ENCODE measurements around the gene ABHD11.

ABHD11 gene

DNA sequence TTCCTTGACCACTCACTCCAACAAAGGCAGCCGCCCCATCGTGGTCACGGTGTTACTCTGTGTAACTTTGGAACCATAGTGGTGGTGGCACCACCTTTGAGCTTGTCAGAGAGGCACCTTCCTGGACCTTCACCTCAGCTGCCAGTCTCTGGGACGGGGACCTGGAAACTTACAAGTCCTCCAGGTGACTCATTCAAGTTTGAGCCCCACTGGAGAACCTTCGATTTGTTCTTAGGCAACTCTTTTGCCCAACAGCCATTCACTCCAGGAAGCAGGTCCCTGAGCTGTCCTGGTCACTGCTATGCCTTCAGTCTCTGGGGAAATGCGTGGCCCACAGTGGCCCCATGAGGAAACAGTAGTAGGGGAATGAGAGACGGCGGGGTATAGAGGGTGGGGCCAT is 36.4 kb downstream of the ABHD11 start:
- H3K4me3 ChIP-seq (ENCODE audit: low read depth in 1 of 2, low read length in 2 of 2), result no peak overlapping the region
- peaks cover 6 to 19% of the 10 kb centered on the region in 2 donors for H3K36me3 ChIP-seq (ENCODE audit: control insufficient read depth in 1 of 2, insufficient read depth in 2 of 2, low read length in 2 of 2)
- peaks cover 24 to 28% of the 10 kb centered on the region in 2 donors for H3K4me1 ChIP-seq (ENCODE audit: control insufficient read depth in 1 of 2, insufficient read depth in 2 of 2, low read length in 2 of 2)
- H3K9me3 ChIP-seq (ENCODE audit: control insufficient read depth in 1 of 2, low read length in 2 of 2), result no peaks in the 10 kb centered on the region
- H3K27ac ChIP-seq (ENCODE audit: low read depth, low read length), result peak overlapping the region; percentile 4
- no peak overlapping the region for H3K9ac ChIP-seq (ENCODE audit: low read depth in 1 of 2, low read length in 2 of 2)
- no peaks in the 10 kb centered on the region for H3K27me3 ChIP-seq (ENCODE audit: control insufficient read depth in 1 of 2, insufficient read depth in 2 of 2, low read length in 2 of 2)

- no peaks in the 10 kb centered on the region for H3K9me3 ChIP-seq (ENCODE audit: control insufficient read depth in 1 of 2, low read length in 2 of 2)
- no peak overlapping the region for H3K9ac ChIP-seq (ENCODE audit: low read depth in 1 of 2, low read length in 2 of 2)
- peaks cover 18 to 22% of the 10 kb centered on the region in 2 donors for H3K4me1 ChIP-seq (ENCODE audit: control insufficient read depth in 1 of 2, insufficient read depth in 2 of 2, low read length in 2 of 2)
- H3K27me3 ChIP-seq (ENCODE audit: control insufficient read depth in 1 of 2, insufficient read depth in 2 of 2, low read length in 2 of 2), result no peaks in the 10 kb centered on the region
- no peak overlapping the region for H3K27ac ChIP-seq (ENCODE audit: low read depth, low read length)
- H3K36me3 ChIP-seq (ENCODE audit: control insufficient read depth in 1 of 2, insufficient read depth in 2 of 2, low read length in 2 of 2), result peaks cover 7 to 26% of the 10 kb centered on the region in 2 donors
- no peak overlapping the region for H3K4me3 ChIP-seq (ENCODE audit: low read depth in 1 of 2, low read length in 2 of 2)
Measured at GRCh38 chr7:73701357-73701995, 37.1 kb downstream of the ABHD11 start.

DNA sequence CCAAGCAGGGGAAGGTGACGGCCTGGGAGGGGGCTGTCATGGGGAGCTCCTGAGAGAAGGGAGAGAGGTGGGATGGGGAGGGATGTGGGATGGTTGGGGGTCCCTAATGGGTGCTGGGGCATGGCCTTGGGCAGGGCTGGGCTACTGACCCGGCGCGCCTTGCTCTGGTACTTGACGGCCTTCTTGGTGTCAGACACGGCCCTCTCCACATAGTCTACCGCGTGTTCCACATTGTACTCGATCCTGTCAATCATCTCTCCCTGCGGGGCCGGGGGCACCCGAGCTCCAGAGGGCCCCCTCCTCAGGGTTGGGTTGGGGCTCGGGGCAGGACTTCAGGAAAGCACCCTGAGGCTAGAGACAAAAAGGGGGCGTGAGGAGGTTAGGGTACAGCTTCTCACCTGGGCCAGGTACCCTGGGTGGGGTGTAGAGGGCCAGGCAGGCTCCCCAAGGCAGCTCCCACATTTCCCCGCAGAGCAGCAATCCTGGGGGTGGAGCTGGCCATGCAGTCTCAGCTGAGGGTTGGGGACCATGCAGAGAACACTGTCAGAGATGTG is 37.9 kb downstream of the ABHD11 start:
- Histone ChIP-seq H3K27ac (ENCODE audit: low read depth, low read length) (no peak overlapping the region), H3K9me3 (ENCODE audit: control insufficient read depth in 1 of 2, low read length in 2 of 2) (no peaks in the 10 kb centered on the region), H3K4me3 (ENCODE audit: low read depth in 1 of 2, low read length in 2 of 2) (no peak overlapping the region)

DNA sequence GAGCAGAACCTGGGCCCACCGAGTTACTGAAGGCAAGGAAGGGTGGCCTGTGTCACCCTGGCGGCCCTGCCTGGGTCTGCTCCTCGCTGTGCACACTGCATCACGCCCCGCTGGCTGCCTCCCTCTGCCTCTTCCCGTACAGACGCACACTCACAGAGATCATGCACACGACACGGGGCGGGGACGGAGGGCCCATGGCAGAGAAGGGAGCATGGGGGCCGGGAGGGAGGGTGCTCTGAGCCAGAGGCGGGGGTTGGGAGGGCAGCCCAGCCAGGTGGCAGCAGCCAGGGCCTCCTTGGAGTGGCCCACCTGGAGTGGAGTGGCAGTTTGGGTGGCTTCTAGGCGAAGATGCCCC is 38.6 kb downstream of the ABHD11 start:
- Histone ChIP-seq H3K4me1 (ENCODE audit: control insufficient read depth in 1 of 2, insufficient read depth in 2 of 2, low read length in 2 of 2) (peaks cover 18 to 22% of the 10 kb centered on the region in 2 donors), H3K9ac (ENCODE audit: low read depth in 1 of 2, low read length in 2 of 2) (no peak overlapping the region), H3K27me3 (ENCODE audit: control insufficient read depth in 1 of 2, insufficient read depth in 2 of 2, low read length in 2 of 2) (no peaks in the 10 kb centered on the region), H3K36me3 (ENCODE audit: control insufficient read depth in 1 of 2, insufficient read depth in 2 of 2, low read length in 2 of 2) (peaks cover 17 to 39% of the 10 kb centered on the region in 2 donors), H3K4me3 (ENCODE audit: low read depth in 1 of 2, low read length in 2 of 2) (no peak overlapping the region), H3K9me3 (ENCODE audit: control insufficient read depth in 1 of 2, low read length in 2 of 2) (no peaks in the 10 kb centered on the region), H3K27ac (ENCODE audit: low read depth, low read length) (no peak overlapping the region)

More for the DNA sequence above, 37.9 kb downstream of the ABHD11 start:
- H3K9ac ChIP-seq (ENCODE audit: low read depth in 1 of 2, low read length in 2 of 2), result no peak overlapping the region
- H3K36me3 ChIP-seq (ENCODE audit: control insufficient read depth in 1 of 2, insufficient read depth in 2 of 2, low read length in 2 of 2), result peaks cover 15 to 34% of the 10 kb centered on the region in 2 donors
- no peaks in the 10 kb centered on the region for H3K27me3 ChIP-seq (ENCODE audit: control insufficient read depth in 1 of 2, insufficient read depth in 2 of 2, low read length in 2 of 2)
- H3K4me1 ChIP-seq (ENCODE audit: control insufficient read depth in 1 of 2, insufficient read depth in 2 of 2, low read length in 2 of 2), result peaks cover 18 to 22% of the 10 kb centered on the region in 2 donors

DNA sequence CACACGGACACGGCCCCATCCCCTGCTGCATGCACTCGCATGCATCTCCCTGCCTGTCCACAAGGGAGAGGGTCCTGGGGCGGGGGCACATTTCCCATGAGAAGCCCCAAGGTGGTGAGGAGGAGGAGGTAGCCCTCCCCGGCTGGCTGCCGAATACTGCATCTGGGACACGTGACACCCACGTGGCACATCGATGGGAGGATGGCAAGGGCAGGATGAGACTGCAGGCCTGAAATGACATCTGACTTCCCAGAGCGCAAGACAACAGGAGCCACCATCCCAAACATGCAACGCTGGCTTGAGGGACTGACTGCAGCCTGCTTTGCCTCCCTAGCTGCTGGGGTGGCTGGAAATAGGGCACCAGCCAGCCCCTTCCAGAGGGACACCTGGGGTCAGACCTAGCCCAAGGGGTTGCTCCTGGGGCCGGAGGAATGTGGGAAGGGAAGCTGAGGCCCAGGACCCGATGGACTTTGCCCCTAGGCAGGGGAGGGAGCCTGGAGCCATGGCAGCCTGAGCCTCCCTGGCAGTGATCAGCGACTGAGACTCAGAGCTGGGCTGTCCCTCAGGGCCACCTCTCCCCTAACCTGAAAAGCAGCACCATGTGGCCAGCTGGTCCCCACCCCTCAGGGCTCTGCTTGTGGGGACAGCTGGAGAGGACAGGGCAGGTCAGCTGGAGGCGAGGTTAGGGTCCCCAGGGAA is 39.1 kb downstream of the ABHD11 start:
- Histone ChIP-seq H3K9ac (ENCODE audit: low read depth in 1 of 2, low read length in 2 of 2) (no peak overlapping the region), H3K36me3 (ENCODE audit: control insufficient read depth in 1 of 2, insufficient read depth in 2 of 2, low read length in 2 of 2) (peaks cover 17 to 45% of the 10 kb centered on the region in 2 donors), H3K27me3 (ENCODE audit: control insufficient read depth in 1 of 2, insufficient read depth in 2 of 2, low read length in 2 of 2) (no peaks in the 10 kb centered on the region), H3K4me1 (ENCODE audit: control insufficient read depth in 1 of 2, insufficient read depth in 2 of 2, low read length in 2 of 2) (peaks cover 18 to 21% of the 10 kb centered on the region in 2 donors), H3K9me3 (ENCODE audit: control insufficient read depth in 1 of 2, low read length in 2 of 2) (no peaks in the 10 kb centered on the region), H3K27ac (ENCODE audit: low read depth, low read length) (no peak overlapping the region), H3K4me3 (ENCODE audit: low read depth in 1 of 2, low read length in 2 of 2) (no peak overlapping the region)

GRCh38 chr7:73698410-73698809 is 40.2 kb downstream of the ABHD11 start:
- Histone ChIP-seq H3K27ac (ENCODE audit: low read depth, low read length) (no peak overlapping the region), H3K27me3 (ENCODE audit: control insufficient read depth in 1 of 2, insufficient read depth in 2 of 2, low read length in 2 of 2) (no peaks in the 10 kb centered on the region), H3K36me3 (ENCODE audit: control insufficient read depth in 1 of 2, insufficient read depth in 2 of 2, low read length in 2 of 2) (peaks cover 27 to 56% of the 10 kb centered on the region in 2 donors), H3K4me3 (ENCODE audit: low read depth in 1 of 2, low read length in 2 of 2) (no peak overlapping the region), H3K4me1 (ENCODE audit: control insufficient read depth in 1 of 2, insufficient read depth in 2 of 2, low read length in 2 of 2) (peaks cover 13 to 16% of the 10 kb centered on the region in 2 donors), H3K9ac (ENCODE audit: low read depth in 1 of 2, low read length in 2 of 2) (no peak overlapping the region), H3K9me3 (ENCODE audit: control insufficient read depth in 1 of 2, low read length in 2 of 2) (no peaks in the 10 kb centered on the region)

- Histone ChIP-seq H3K9me3 (ENCODE audit: control insufficient read depth in 1 of 2, low read length in 2 of 2) (no peaks in the 10 kb centered on the region), H3K27me3 (ENCODE audit: control insufficient read depth in 1 of 2, insufficient read depth in 2 of 2, low read length in 2 of 2) (no peaks in the 10 kb centered on the region), H3K4me3 (ENCODE audit: low read depth in 1 of 2, low read length in 2 of 2) (no peak overlapping the region), H3K36me3 (ENCODE audit: control insufficient read depth in 1 of 2, insufficient read depth in 2 of 2, low read length in 2 of 2) (peaks cover 42 to 76% of the 10 kb centered on the region in 2 donors), H3K4me1 (ENCODE audit: control insufficient read depth in 1 of 2, insufficient read depth in 2 of 2, low read length in 2 of 2) (no peaks in the 10 kb centered on the region), H3K27ac (ENCODE audit: low read depth, low read length) (no peak overlapping the region), H3K9ac (ENCODE audit: low read depth in 1 of 2, low read length in 2 of 2) (no peak overlapping the region)
Measured at GRCh38 chr7:73696372-73696771, 42.2 kb downstream of the ABHD11 start.

DNA sequence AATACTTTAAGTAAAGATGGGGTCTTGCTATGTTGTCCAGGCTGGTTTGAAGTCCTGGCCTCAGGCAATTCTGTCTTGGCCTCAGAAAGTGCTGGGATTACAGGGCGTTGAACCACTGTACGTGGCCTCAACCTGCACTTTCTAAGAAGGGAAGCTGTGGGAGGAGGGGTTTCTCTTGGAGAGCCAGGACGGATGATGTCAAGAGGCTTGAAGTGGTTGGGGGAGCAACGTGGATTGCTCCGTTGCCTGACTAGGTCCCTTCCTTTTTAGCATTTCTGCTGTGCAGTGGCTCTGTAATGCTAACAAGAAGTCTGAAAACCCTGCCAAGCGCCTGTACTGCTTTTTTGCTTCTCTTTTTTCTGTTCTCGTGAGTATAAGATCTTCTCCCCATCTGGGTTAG is 48.0 kb downstream of the ABHD11 start:
- H3K36me3 ChIP-seq (ENCODE audit: control insufficient read depth in 1 of 2, insufficient read depth in 2 of 2, low read length in 2 of 2), result peaks cover 38 to 87% of the 10 kb centered on the region in 2 donors
- no peak overlapping the region for H3K9ac ChIP-seq (ENCODE audit: low read depth in 1 of 2, low read length in 2 of 2)
- H3K27me3 ChIP-seq (ENCODE audit: control insufficient read depth in 1 of 2, insufficient read depth in 2 of 2, low read length in 2 of 2), result no peaks in the 10 kb centered on the region
- H3K4me1 ChIP-seq (ENCODE audit: control insufficient read depth in 1 of 2, insufficient read depth in 2 of 2, low read length in 2 of 2), result no peaks in the 10 kb centered on the region
- no peaks in the 10 kb centered on the region for H3K9me3 ChIP-seq (ENCODE audit: control insufficient read depth in 1 of 2, low read length in 2 of 2)
- H3K4me3 ChIP-seq (ENCODE audit: low read depth in 1 of 2, low read length in 2 of 2), result no peak overlapping the region
- no peak overlapping the region for H3K27ac ChIP-seq (ENCODE audit: low read depth, low read length)

GRCh38 chr7:73688288-73688687 is 50.3 kb downstream of the ABHD11 start:
- Histone ChIP-seq H3K4me1 (ENCODE audit: control insufficient read depth in 1 of 2, insufficient read depth in 2 of 2, low read length in 2 of 2) (peaks cover 0 to 4% of the 10 kb centered on the region in 2 donors), H3K9ac (ENCODE audit: low read depth in 1 of 2, low read length in 2 of 2) (no peak overlapping the region), H3K4me3 (ENCODE audit: low read depth in 1 of 2, low read length in 2 of 2) (no peak overlapping the region), H3K27me3 (ENCODE audit: control insufficient read depth in 1 of 2, insufficient read depth in 2 of 2, low read length in 2 of 2) (no peaks in the 10 kb centered on the region), H3K27ac (ENCODE audit: low read depth, low read length) (no peak overlapping the region), H3K36me3 (ENCODE audit: control insufficient read depth in 1 of 2, insufficient read depth in 2 of 2, low read length in 2 of 2) (peaks cover 25 to 64% of the 10 kb centered on the region in 2 donors), H3K9me3 (ENCODE audit: control insufficient read depth in 1 of 2, low read length in 2 of 2) (no peaks in the 10 kb centered on the region)

Measured in duodenal mucosa (tissue), 2 donors.